GM12878 (cell line): Measurements from ENCODE around the gene NPAS3. TPM values are rescaled to one million over a fixed set of nuclear protein-coding genes. Genes with fewer than 3 reads are reported as not detected.

Source experiments
- ATAC-seq: fragments of 200-7000 bp; cut with Tn5 transposase; 3 replicates; pipeline ENCODE4 v1.9.1; 2020; ENCODE audit warnings: mild to moderate bottlenecking, moderate library complexity
- BruUV-seq: library from RNA; stranded (reverse); fragments of 400-500 nt; replicated peaks from 2 replicates; lab custom pipeline; 2021; lab: Mats Ljungman, UMichigan
- CTCF ChIA-PET: fragments of 300-600 bp; sonication (Branson Sonifier 250); formaldehyde crosslinking; extraction: SDS; loops from one replicate; lab custom pipeline; 2021; ENCODE audit warnings: inconsistent platforms; lab: Yijun Ruan, JAX
- POLR2A ChIA-PET: fragments of 350-600 bp; formaldehyde crosslinking; extraction: SDS; loops from one replicate; lab custom pipeline; 2021; ENCODE audit warnings: inconsistent platforms; lab: Charles Lee
- RAD21 ChIA-PET: fragments of 300-600 bp; sonication (Branson Sonifier 250); formaldehyde crosslinking; loops from one replicate; lab custom pipeline; 2023; ENCODE audit warnings: antibody characterized with exemption; ENCODE audit not compliant: unreplicated experiment; lab: Charles Lee
- SMC1A ChIA-PET: fragments of 300-600 bp; sonication (Branson Sonifier 250); formaldehyde crosslinking; loops from one replicate; lab custom pipeline; 2023; ENCODE audit not compliant: unreplicated experiment, uncharacterized antibody; lab: Charles Lee
- DNase-seq: peaks from one replicate; pipeline ENCODE4 v3.0.0-alpha.2; 2011; ENCODE audit warnings: low read depth, low spot score
- FAIRE-seq: peaks from 3 replicates; lab custom pipeline; 2011; peaks lifted over from hg19 to GRCh38; lab: Jason Lieb, UNC
- H2AFZ ChIP-seq: 2 replicates; pipeline ENCODE4 v1.6.0; 2011; ENCODE audit warnings: low read depth, low read length, control low read depth; ENCODE audit not compliant: control insufficient read depth
- H3K27ac ChIP-seq: 2 replicates; pipeline ENCODE4 v1.5.1; 2011; ENCODE audit warnings: control low read depth; ENCODE audit not compliant: control insufficient read depth, insufficient read depth
- H3K27me3 ChIP-seq, 2 experiments: replicated peaks in 1 of 2; 2 replicates each; pipeline versions ENCODE4 v1.6.0 to v1.6.1; 2011; ENCODE audit warnings: low read length in 1 of 2; ENCODE audit not compliant: control insufficient read depth in 2 of 2, insufficient read depth in 2 of 2
- H3K36me3 ChIP-seq, 2 experiments: 2 replicates each; pipeline ENCODE4 v1.5.1; 2011; ENCODE audit warnings: low read length in 1 of 2; ENCODE audit not compliant: control insufficient read depth in 2 of 2, insufficient read depth in 2 of 2
- H3K4me1 ChIP-seq: 2 replicates; pipeline ENCODE4 v1.6.1; 2011; ENCODE audit warnings: mild to moderate bottlenecking, low read length, moderate library complexity, mixed read lengths; ENCODE audit not compliant: control insufficient read depth, insufficient read depth
- H3K4me2 ChIP-seq: 2 replicates; pipeline ENCODE4 v1.6.0; 2011; ENCODE audit warnings: control low read depth; ENCODE audit not compliant: control insufficient read depth, insufficient read depth
- H3K4me3 ChIP-seq: fragments of 200-600 bp; sonication (generic); 2 replicates; pipeline ENCODE4 v1.5.1; 2016
- H3K79me2 ChIP-seq: 2 replicates; pipeline ENCODE4 v1.6.0; 2011; ENCODE audit warnings: low read length; ENCODE audit not compliant: control insufficient read depth, insufficient read depth
- H3K9ac ChIP-seq: 2 replicates; pipeline ENCODE4 v1.8.0; 2011; ENCODE audit warnings: low read length, control low read depth, mixed read lengths; ENCODE audit not compliant: control insufficient read depth, insufficient read depth
- H3K9me3 ChIP-seq: replicated peaks from 3 replicates; pipeline ENCODE4 v1.5.1; 2011; ENCODE audit warnings: mild to moderate bottlenecking, low read length; ENCODE audit not compliant: control insufficient read depth, insufficient read depth
- H4K20me1 ChIP-seq: 2 replicates; pipeline ENCODE4 v1.6.0; 2011; ENCODE audit not compliant: control insufficient read depth, insufficient read depth
- E2F4 ChIP-seq: IDR thresholded peaks from 2 replicates; pipeline ENCODE4 v1.6.1; 2012; ENCODE audit warnings: low read depth, low read length, improper control_type of control experiment
- EED ChIP-seq: sonication (generic); IDR thresholded peaks from 2 replicates; pipeline ENCODE4 v1.6.1; 2016; ENCODE audit warnings: antibody characterized with exemption, low read depth
- ESRRA ChIP-seq: IDR thresholded peaks from 2 replicates; pipeline ENCODE4 v1.6.1; 2012; ENCODE audit warnings: mild to moderate bottlenecking, low read length, improper control_type of control experiment
- ETV6 ChIP-seq, 2 experiments: fragments of 450-650 bp in 1 of 2; IDR thresholded peaks in 1 of 2; conservative IDR thresholded peaks in 1 of 2; 2 replicates each; pipeline ENCODE4 v1.6.1; 2014; ENCODE audit warnings: antibody characterized with exemption in 1 of 2, borderline replicate concordance in 1 of 2, low read depth in 1 of 2, mild to moderate bottlenecking in 1 of 2, moderate library complexity in 1 of 2
- GABPA ChIP-seq: IDR thresholded peaks from 2 replicates; pipeline ENCODE4 v1.6.1; 2014; ENCODE audit warnings: antibody characterized with exemption, low read depth, mild to moderate bottlenecking, inconsistent platforms
- HCFC1 ChIP-seq: fragments of 150-350 bp; IDR thresholded peaks from 2 replicates; pipeline ENCODE4 v1.6.1; 2014; ENCODE audit warnings: low read length
- POLR2A ChIP-seq: IDR thresholded peaks from 2 replicates; pipeline ENCODE4 v1.6.1; 2011; ENCODE audit warnings: low read depth, mild to moderate bottlenecking, low read length
- RUNX3 ChIP-seq: IDR thresholded peaks from 2 replicates; pipeline ENCODE4 v1.6.1; 2012; ENCODE audit warnings: low read length, inconsistent platforms
- TARDBP ChIP-seq: IDR thresholded peaks from 2 replicates; pipeline ENCODE4 v1.6.1; 2016; ENCODE audit warnings: borderline replicate concordance
- ZNF622 ChIP-seq: fragments of 450-650 bp; IDR thresholded peaks from 2 replicates; pipeline ENCODE4 v1.6.1; 2017; ENCODE audit warnings: mild to moderate bottlenecking, inconsistent platforms
- WGBS: methylation state at CpG from one replicate; pipeline ENCODE4 v1.1.6; 2016; ENCODE audit warnings: low lambda C conversion rate; ENCODE audit not compliant: insufficient replicate concordance, insufficient coverage; ENCODE audit errors: missing lambda C conversion rate; 5-methylcytosine and 5-hydroxymethylcytosine counted together
- in situ Hi-C: fragments of 300-500 bp; cut with MboI; formaldehyde crosslinking; loops from 9 replicates; pipeline ENCODE4 v1.14.3; 2018; ENCODE audit warnings: mixed read lengths
- intact Hi-C: fragments of 100-400 bp; cut with micrococcal nuclease; formaldehyde crosslinking; loops from one replicate; pipeline ENCODE4 v1.14.2; 2022; ENCODE audit not compliant: unreplicated experiment
- polyA plus RNA-seq, 11 experiments: library from polyadenylated mRNA; depleted of rRNA in 4 of 11; unstranded in 6 of 11; stranded (reverse) in 5 of 11; fragments of >200 nt; fragmentation: Nextera tagmentation in 4 of 11; fragmentation: Illumina TruSeq in 1 of 11; extraction: Ambion mirVana in 4 of 11; extraction: Trizol in 1 of 11; gene quantifications; 1 replicate in 1 of 11; 2 replicates in 10 of 11; pipeline versions ENCODE4 v1.2.1 to v1.2.3, GENCODE V29; 2011 to 2016; ENCODE audit warnings: inconsistent platforms in 2 of 11, missing spikeins in 2 of 11, low read depth in 1 of 11
- total RNA-seq, 4 experiments: library from RNA; depleted of rRNA in 3 of 4; stranded (reverse); fragments of >200 nt in 3 of 4; fragmentation: Illumina TruSeq in 1 of 4; extraction: Trizol in 1 of 4; gene quantifications; 2 replicates each; pipeline versions ENCODE4 v1.2.1 to v1.2.3, GENCODE V29; 2013 to 2021

The NPAS3 gene
- total and polyA plus RNA-seq, 10 of the 15 experiments (the other 5 are each of a cell fraction or from before 2014, with no cell fraction given): under 0.01 to 2.7 (median 0.03) TPM; not detected in 6

- no peaks in the 10 kb centered on the region for H3K9me3 ChIP-seq
- H3K79me2 ChIP-seq: no peaks in the 10 kb centered on the region
- FAIRE-seq: no peak
- 45% methylated on average over 2 of the region's 2 CpGs for WGBS
- intact Hi-C loops: no loop called here
- H3K27me3 ChIP-seq: no peaks in the 10 kb centered on the region
- no peak overlapping the region for H3K9ac ChIP-seq
- no peaks in the 10 kb centered on the region for H3K36me3 ChIP-seq
- no peak for TF ChIP-seq ESRRA
- no peak for TF ChIP-seq POLR2A
- TF ChIP-seq, all 136 proteins: peak for 0
- no peaks in the 10 kb centered on the region for H4K20me1 ChIP-seq
- ChIA-PET RAD21 (interaction anchor here (1.0 to 12.9 kb wide), 5 partner anchors 8 to 23 kb away, joined by 3 to 176 read pairs (median 6); no protein-coding TSS in a partner anchor), CTCF (interaction anchor here (1.0 to 2.4 kb wide), 5 partner anchors 8 to 98 kb away, joined by 3 to 7 read pairs (median 5); no protein-coding TSS in a partner anchor), SMC1A (interaction anchor here (0.7 to 2.3 kb wide), 10 partner anchors 13 to 116 kb away, joined by 3 to 26 read pairs (median 6); no protein-coding TSS in a partner anchor), POLR2A (interaction anchor here (0.7 to 3.1 kb wide), 3 partner anchors 18 to 36 kb away, joined by 3 to 29 read pairs (median 3); no protein-coding TSS in a partner anchor)
- in situ Hi-C loops: no loop called here
- ATAC-seq (peak; percentile 8; the same call in 1 of the 3 replicates), DNase-seq (no peak)
- H3K27ac ChIP-seq: no peak overlapping the region
- no TSS peak for BruUV-seq
- H3K4me1 ChIP-seq: peaks cover 5% of the 10 kb centered on the region; the same call in 1 of the 2 replicates
- no peak overlapping the region for H3K4me2 ChIP-seq
- H3K4me3 ChIP-seq: no peak overlapping the region
- H2AFZ ChIP-seq: no peak overlapping the region
These were observed 607.0 kb downstream of the NPAS3 start for GRCh38 chr14:33545696-33546095.

GRCh38 chr14:33548606-33549005 lies 609.9 kb downstream of the NPAS3 start:
- RAD21 ChIA-PET: interaction anchor here (0.6 to 12.9 kb wide), 8 partner anchors 9 to 128 kb away, joined by 3 to 176 read pairs (median 4); no protein-coding TSS in a partner anchor
- Histone ChIP-seq H3K27ac (no peak overlapping the region), H3K9ac (no peak overlapping the region), H3K27me3 (no peaks in the 10 kb centered on the region), H2AFZ (no peak overlapping the region), H3K36me3 (no peaks in the 10 kb centered on the region), H3K9me3 (no peaks in the 10 kb centered on the region), H3K4me3 (no peak overlapping the region), H3K4me1 (no peaks in the 10 kb centered on the region), H4K20me1 (no peaks in the 10 kb centered on the region), H3K79me2 (no peaks in the 10 kb centered on the region), H3K4me2 (no peak overlapping the region)
- in situ Hi-C loops (no loop called here), intact Hi-C loops (no loop called here)
- SMC1A ChIA-PET: interaction anchor here (0.7 to 8.6 kb wide), 9 partner anchors 8 to 105 kb away, joined by 3 to 176 read pairs (median 4); no protein-coding TSS in a partner anchor
- BruUV-seq: no TSS peak
- POLR2A ChIA-PET: interaction anchor here (1.1 to 7.9 kb wide), 3 partner anchors 13 to 15 kb away, joined by 3 to 81 read pairs (median 29); no protein-coding TSS in a partner anchor
- CTCF ChIA-PET: interaction anchor here (5.1 kb wide), 1 partner anchor 15 kb away, joined by 50 read pairs; no protein-coding TSS in a partner anchor
- TF ChIP-seq E2F4 (no peak), EED (no peak), GABPA (no peak), RUNX3 (no peak), HCFC1 (no peak), ZNF622 (no peak), TARDBP (no peak), ETV6 (conservative IDR thresholded peaks at IDR 0.05 in 1 of 2, IDR thresholded peaks at IDR 0.05 in 1 of 2; ENCODE audit: borderline replicate concordance in 1 of 2, low read depth in 1 of 2) (no peak)
- WGBS: 15% methylated on average over 1 of the region's 1 CpG
- no peak for ATAC-seq
- no peak for DNase-seq
- no peak for FAIRE-seq
